GM12864 (cell line): ENCODE measurements around the gene HBA1.

Source experiments
- DNase-seq: peaks from one replicate; pipeline ENCODE4 v3.0.0-alpha.2; 2011; ENCODE audit warnings: low read depth
- H3K4me3 ChIP-seq: 2 replicates; pipeline ENCODE4 v1.5.1; 2011; ENCODE audit warnings: mild to moderate bottlenecking, low read depth, low read length, control low read depth
- CTCF ChIP-seq: IDR thresholded peaks from 2 replicates; pipeline ENCODE4 v1.5.1; 2011; ENCODE audit warnings: low read depth, mild to moderate bottlenecking, moderate library complexity, low read length, control low read depth, inconsistent platforms; ENCODE audit errors: missing control alignments

Gene HBA1

GRCh38 chr16:180101-180675, 3.7 kb downstream of the HBA1 start, which contains the start of gene HBQ1:
Gene HBQ1 (plus strand): TSS chr16:180459. CDS start chr16:180487, 28 bp downstream.
- H3K4me3 ChIP-seq = peak within 1 kb of the TSS; percentile 15; the same call in 1 of the 2 replicates
- TF ChIP-seq CTCF = no peak
- no peak for DNase-seq

GRCh38 chr16:180681-181564, 4.4 kb downstream of the HBA1 start:
- no peak for DNase-seq
- H3K4me3 ChIP-seq = peak overlapping the region; percentile 15; the same call in 1 of the 2 replicates
- TF ChIP-seq CTCF = no peak

- no peak overlapping the region for H3K4me3 ChIP-seq
- no peak for DNase-seq
- TF ChIP-seq CTCF = peak; percentile 91
These were observed 5.1 kb downstream of the HBA1 start for GRCh38 chr16:181565-182021.

GRCh38 chr16:183005-183404, 6.5 kb downstream of the HBA1 start:
- no peak overlapping the region for H3K4me3 ChIP-seq
- TF ChIP-seq CTCF = no peak
- DNase-seq = no peak

GRCh38 chr16:185213-185612, 8.7 kb downstream of the HBA1 start:
- no peak overlapping the region for H3K4me3 ChIP-seq
- no peak for TF ChIP-seq CTCF
- no peak for DNase-seq

GRCh38 chr16:185691-186090, 9.2 kb downstream of the HBA1 start:
- no peak for TF ChIP-seq CTCF
- H3K4me3 ChIP-seq = no peak overlapping the region
- DNase-seq = no peak
